Epithelial cell of proximal tubule (primary cell): ENCODE data around the gene MAZ. TPM values are rescaled to one million over a fixed set of nuclear protein-coding genes. Genes with fewer than 3 reads are reported as not detected.
A peak's percentile ranks its signal among the peaks of the same experiment; 100 is the strongest.
"Not testable (repeated sequence)": the region's sequence is repeated elsewhere in the genome, so short reads cannot be mapped to it uniquely, and the experiment has no call there.

Source experiments
- DNase-seq: peaks from one replicate; pipeline ENCODE4 v3.0.0-alpha.2; 2011; ENCODE audit warnings: low read depth
- H3K4me3 ChIP-seq: 2 replicates; pipeline ENCODE4 v1.5.1; 2011; ENCODE audit warnings: low read depth, mild to moderate bottlenecking, low read length
- CTCF ChIP-seq: conservative IDR thresholded peaks from 2 replicates; pipeline ENCODE4 v1.5.1; 2012; ENCODE audit warnings: low read depth, mild to moderate bottlenecking, low read length
- total RNA-seq: library from RNA; depleted of rRNA; stranded (reverse); fragments of >200 nt; gene quantifications from 2 replicates; pipeline ENCODE4 v1.2.3, GENCODE V29; 2015

MAZ gene
- 174 and 293 TPM in 2 replicates for total RNA-seq

- no peak for DNase-seq
- no peak for TF ChIP-seq CTCF
- peak within 1 kb of the TSS; percentile 81 for H3K4me3 ChIP-seq
Measured at GRCh38 chr16:29806099-29806579, at the start of gene MAZ. Gene MAZ, plus strand, starts transcription at chr16:29806529. Its CDS starts 173 bp downstream, at chr16:29806702.

GRCh38 chr16:29756654-29757053 is 49.7 kb upstream of the MAZ start:
- DNase-seq = no peak
- no peak for TF ChIP-seq CTCF
- no peak overlapping the region for H3K4me3 ChIP-seq

GRCh38 chr16:29757086-29757485 is 49.2 kb upstream of the MAZ start:
- DNase-seq, H3K4me3 ChIP-seq: not testable (repeated sequence)

GRCh38 chr16:29757950-29758466 is 48.3 kb upstream of the MAZ start:
- peak; percentile 37 for DNase-seq
- peak; percentile 16 for TF ChIP-seq CTCF
- H3K4me3 ChIP-seq = no peak overlapping the region

- no peak for DNase-seq
- TF ChIP-seq CTCF = no peak
- no peak overlapping the region for H3K4me3 ChIP-seq
Measured at GRCh38 chr16:29760567-29761279, 45.6 kb upstream of the MAZ start.

GRCh38 chr16:29761280-29761651 is 45.1 kb upstream of the MAZ start:
- H3K4me3 ChIP-seq, DNase-seq: not testable (repeated sequence)

GRCh38 chr16:29761882-29762281 is 44.4 kb upstream of the MAZ start:
- DNase-seq = no peak
- H3K4me3 ChIP-seq = no peak overlapping the region
- TF ChIP-seq CTCF = no peak

- no peak overlapping the region for H3K4me3 ChIP-seq
- TF ChIP-seq CTCF = no peak
Measured at GRCh38 chr16:29763326-29763725, 43.0 kb upstream of the MAZ start.

More at GRCh38 chr16:29763326-29763725, 43.0 kb upstream of the MAZ start:
- no peak for DNase-seq
